Spleen (tissue), 11 donors: ENCODE results near the gene PLXNC1. TPM values are rescaled to one million over a fixed set of nuclear protein-coding genes. Genes with fewer than 3 reads are reported as not detected.
A peak's percentile ranks its signal among the peaks of the same experiment; 100 is the strongest.

Source experiments
- DNase-seq: peaks from one replicate; pipeline ENCODE4 v3.0.0-alpha.2; 2020
- H3K27ac ChIP-seq, 8 donors: fragments of 200-600 bp; sonication (generic) in 7 of 8; 1 replicate in 4 of 8; 2 replicates in 4 of 8; pipeline versions ENCODE4 v1.5.0 to v1.8.0; 2016 to 2021; ENCODE audit warnings: inconsistent platforms in 4 of 8, mild to moderate bottlenecking in 4 of 8, moderate library complexity in 1 of 8
- H3K27me3 ChIP-seq, 7 donors: fragments of 200-600 bp; sonication (generic) in 6 of 7; replicated peaks in 1 of 7; 1 replicate in 4 of 7; 2 replicates in 3 of 7; pipeline versions ENCODE4 v1.5.0 to v1.8.0; 2016 to 2021; ENCODE audit warnings: inconsistent platforms in 3 of 7, mild to moderate bottlenecking in 1 of 7
- H3K36me3 ChIP-seq, 6 donors: fragments of 200-600 bp; sonication (generic) in 5 of 6; 1 replicate in 4 of 6; 2 replicates in 2 of 6; pipeline versions ENCODE4 v1.5.0 to v1.8.0; 2016 to 2021; ENCODE audit warnings: inconsistent platforms in 2 of 6
- H3K4me1 ChIP-seq, 6 donors: fragments of 200-600 bp; sonication (generic) in 5 of 6; 1 replicate in 3 of 6; 2 replicates in 3 of 6; pipeline versions ENCODE4 v1.5.0 to v1.8.0; 2016 to 2021; ENCODE audit warnings: inconsistent platforms in 3 of 6
- H3K4me3 ChIP-seq, 8 donors: fragments of 200-600 bp; sonication (generic) in 7 of 8; 1 replicate in 4 of 8; 2 replicates in 4 of 8; pipeline versions ENCODE4 v1.5.0 to v1.8.0; 2016 to 2021; ENCODE audit warnings: inconsistent platforms in 4 of 8, mild to moderate bottlenecking in 4 of 8, moderate library complexity in 2 of 8
- H3K9me3 ChIP-seq, 8 donors: fragments of 200-600 bp; sonication (generic) in 7 of 8; 1 replicate in 4 of 8; 2 replicates in 4 of 8; pipeline versions ENCODE4 v1.5.0 to v1.8.0; 2016 to 2021; ENCODE audit warnings: inconsistent platforms in 4 of 8
- POLR2A ChIP-seq, 3 donors: fragments of 450-650 bp; IDR thresholded peaks; one replicate each; pipeline ENCODE4 v1.5.1; 2017; ENCODE audit warnings: antibody characterized with exemption in 3 of 3, mild to moderate bottlenecking in 1 of 3
- POLR2AphosphoS5 ChIP-seq, 3 donors: sonication (generic); formaldehyde crosslinking; IDR thresholded peaks; one replicate each; pipeline ENCODE4 v1.5.1; 2017; ENCODE audit warnings: antibody characterized with exemption in 3 of 3
- WGBS, 5 donors: extraction: QIAGEN DNeasy Blood & Tissue Kit in 3 of 5; methylation state at CpG; one replicate each; pipeline versions ENCODE4 v1.1.5 to v1.1.7; 2013 to 2018; 5-methylcytosine and 5-hydroxymethylcytosine counted together
- intact Hi-C: fragments of 100-400 bp; cut with DNase I; formaldehyde crosslinking; loops from one replicate; pipeline ENCODE4 v1.15.0; 2023; ENCODE audit warnings: low total_unique reads
- polyA plus RNA-seq, 3 donors: library from polyadenylated mRNA; stranded (reverse); fragments of 200-250 nt; gene quantifications; one replicate each; pipeline ENCODE4 v1.2.1, GENCODE V29; 2013
- total RNA-seq, 7 donors: library from RNA; depleted of rRNA in 3 of 7; stranded (reverse); fragments of >200 nt in 3 of 7; fragmentation: NEBNext Ultra II Directional in 4 of 7; extraction: Animal tissue kit (Norgen Biotek cat#: 25700) in 4 of 7; gene quantifications; one replicate each; pipeline versions ENCODE4 v1.1.0 to v1.2.1, GENCODE V29; 2016 to 2021
- TF ChIP-seq, protein P1 (sequence below), 11 experiments: fragments of 200-600 bp in 7 of 11; fragments of 450-650 bp in 4 of 11; sonication (generic) in 4 of 11; IDR thresholded peaks in 8 of 11; conservative IDR thresholded peaks in 3 of 11; 1 replicate in 7 of 11; 2 replicates in 4 of 11; pipeline versions ENCODE4 v1.4.0 to v1.8.0; 2016 to 2021; ENCODE audit warnings: antibody characterized with exemption in 11 of 11, inconsistent platforms in 4 of 11, mild to moderate bottlenecking in 1 of 11
- donor health status: healthy with polysubstance abuse.
- donor health status: DM: no; HTN: no; CAD: no; lungs with moderate emphysema.
- donor health status: DM: no; HTN: no; CAD: no.
- donor health status: Bipolar disorder and iron deficiency.
- donor health status: healthy.
- donor health status: DM: no; HTN: no; CAD: no.
- donor health status: DM: yes; HTN: yes; CAD: no.

Gene PLXNC1
- total and polyA plus RNA-seq, 10 donors, result 6.8 to 138 (median 69.7) TPM

DNA sequence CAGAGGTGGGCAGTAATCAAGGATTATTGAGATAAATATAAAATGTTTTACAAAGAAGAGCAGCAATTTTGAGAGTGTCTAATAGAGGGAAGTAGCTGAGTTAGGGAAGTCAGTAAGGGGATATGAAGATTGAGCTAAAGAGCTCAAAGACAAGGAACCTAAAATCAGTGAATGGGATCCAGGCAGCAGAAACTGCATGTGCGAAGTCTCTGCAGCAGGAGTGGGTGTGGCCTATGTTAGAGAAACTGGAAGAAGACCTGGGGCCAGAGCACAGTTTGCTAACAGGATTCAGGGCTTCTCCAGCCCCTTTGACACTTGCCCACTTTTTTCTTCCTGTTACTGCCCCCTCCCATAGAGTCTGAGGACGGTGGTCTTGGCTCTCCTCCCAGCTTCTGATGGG lies 36.3 kb upstream of the PLXNC1 start:
- DNase-seq, result no peak
- Histone ChIP-seq H3K36me3 (no peaks in the 10 kb centered on the region), H3K4me1 (peaks cover 0 to 17% (median 5%) of the 10 kb centered on the region in 6 donors), H3K9me3 (peaks cover 0 to 7% (median 0%) of the 10 kb centered on the region in 8 donors), H3K27me3 (peaks cover 0 to 4% (median 0%) of the 10 kb centered on the region in 7 donors), H3K27ac (peak overlapping the region in 1 of 8 donors; percentile 20), H3K4me3 (no peak overlapping the region)
- TF ChIP-seq, protein P1, sequence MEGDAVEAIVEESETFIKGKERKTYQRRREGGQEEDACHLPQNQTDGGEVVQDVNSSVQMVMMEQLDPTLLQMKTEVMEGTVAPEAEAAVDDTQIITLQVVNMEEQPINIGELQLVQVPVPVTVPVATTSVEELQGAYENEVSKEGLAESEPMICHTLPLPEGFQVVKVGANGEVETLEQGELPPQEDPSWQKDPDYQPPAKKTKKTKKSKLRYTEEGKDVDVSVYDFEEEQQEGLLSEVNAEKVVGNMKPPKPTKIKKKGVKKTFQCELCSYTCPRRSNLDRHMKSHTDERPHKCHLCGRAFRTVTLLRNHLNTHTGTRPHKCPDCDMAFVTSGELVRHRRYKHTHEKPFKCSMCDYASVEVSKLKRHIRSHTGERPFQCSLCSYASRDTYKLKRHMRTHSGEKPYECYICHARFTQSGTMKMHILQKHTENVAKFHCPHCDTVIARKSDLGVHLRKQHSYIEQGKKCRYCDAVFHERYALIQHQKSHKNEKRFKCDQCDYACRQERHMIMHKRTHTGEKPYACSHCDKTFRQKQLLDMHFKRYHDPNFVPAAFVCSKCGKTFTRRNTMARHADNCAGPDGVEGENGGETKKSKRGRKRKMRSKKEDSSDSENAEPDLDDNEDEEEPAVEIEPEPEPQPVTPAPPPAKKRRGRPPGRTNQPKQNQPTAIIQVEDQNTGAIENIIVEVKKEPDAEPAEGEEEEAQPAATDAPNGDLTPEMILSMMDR (IDR thresholded peaks at IDR 0.05 in 8 of 11, conservative IDR thresholded peaks at IDR 0.05 in 3 of 11), result no peak
- no peak for TF ChIP-seq POLR2AphosphoS5 (IDR thresholded peaks at IDR 0.05)
- TF ChIP-seq POLR2A (IDR thresholded peaks at IDR 0.05), result no peak
- intact Hi-C loops, result no loop called here
- 29 to 56% (median 47%) methylated on average over 2 of the region's 2 CpGs for WGBS, 5 donors

DNA sequence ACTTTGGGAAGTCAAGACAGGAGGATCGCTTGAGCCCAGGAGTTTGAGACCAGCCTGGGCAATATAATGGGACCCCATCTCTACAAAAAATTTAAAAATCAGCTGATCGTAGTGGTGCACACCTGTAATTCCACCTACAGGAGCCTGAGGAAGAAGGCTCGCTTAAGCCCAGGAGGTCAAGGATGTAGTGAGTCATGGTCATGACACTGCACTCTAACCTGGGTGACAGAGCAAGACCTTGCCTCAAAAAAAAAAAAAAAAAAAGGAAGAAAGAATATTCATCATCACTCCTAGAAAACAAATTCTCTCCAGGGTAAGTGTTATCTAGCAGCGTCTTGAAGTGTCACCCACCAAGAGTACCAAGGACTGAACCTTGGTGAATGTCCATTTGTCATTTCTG lies 34.2 kb upstream of the PLXNC1 start:
- H3K9me3 ChIP-seq, result peaks cover 0 to 7% (median 0%) of the 10 kb centered on the region in 8 donors
- no peak for DNase-seq
- WGBS, 5 donors, result 84 to 96% (median 86%) methylated on average over 4 of the region's 4 CpGs
- no peaks in the 10 kb centered on the region for H3K27me3 ChIP-seq
- no peak overlapping the region for H3K4me3 ChIP-seq
- H3K36me3 ChIP-seq, result no peaks in the 10 kb centered on the region
- intact Hi-C loops, result no loop called here
- H3K27ac ChIP-seq, result no peak overlapping the region
- H3K4me1 ChIP-seq, result peaks cover 0 to 17% (median 5%) of the 10 kb centered on the region in 6 donors
- TF ChIP-seq, protein P1 (IDR thresholded peaks at IDR 0.05 in 8 of 11, conservative IDR thresholded peaks at IDR 0.05 in 3 of 11), result no peak
- TF ChIP-seq POLR2AphosphoS5 (IDR thresholded peaks at IDR 0.05) (no peak), POLR2A (IDR thresholded peaks at IDR 0.05) (no peak)

DNA sequence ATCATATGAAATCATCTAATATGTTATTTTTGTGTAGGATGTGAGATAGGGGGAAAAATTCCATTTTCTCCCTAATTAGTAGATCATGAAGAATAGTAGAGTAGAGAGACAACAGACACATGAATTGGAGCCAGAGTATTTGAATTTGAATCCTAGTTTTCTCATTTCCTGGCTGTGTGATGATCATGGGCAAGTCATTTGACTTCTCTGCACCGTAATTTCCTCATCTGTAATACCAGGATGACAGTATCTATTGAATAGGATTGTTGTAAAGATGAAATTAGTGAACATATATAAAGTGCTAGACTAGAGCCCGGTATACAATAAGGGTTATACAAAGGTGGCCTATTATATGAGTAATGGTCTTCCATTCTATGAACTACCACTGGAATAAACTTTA lies 32.2 kb upstream of the PLXNC1 start:
- Histone ChIP-seq H3K4me3 (no peak overlapping the region), H3K27me3 (no peaks in the 10 kb centered on the region), H3K36me3 (no peaks in the 10 kb centered on the region), H3K9me3 (peaks cover 0 to 7% (median 0%) of the 10 kb centered on the region in 8 donors), H3K27ac (no peak overlapping the region), H3K4me1 (peaks cover 0 to 17% (median 5%) of the 10 kb centered on the region in 6 donors)
- intact Hi-C loops, result no loop called here
- WGBS, 5 donors, result 86 to 96% (median 89%) methylated on average over 2 of the region's 2 CpGs
- TF ChIP-seq POLR2AphosphoS5 (IDR thresholded peaks at IDR 0.05), result no peak
- TF ChIP-seq, protein P1 (IDR thresholded peaks at IDR 0.05 in 8 of 11, conservative IDR thresholded peaks at IDR 0.05 in 3 of 11), result no peak
- TF ChIP-seq POLR2A (IDR thresholded peaks at IDR 0.05), result no peak
- no peak for DNase-seq

DNA sequence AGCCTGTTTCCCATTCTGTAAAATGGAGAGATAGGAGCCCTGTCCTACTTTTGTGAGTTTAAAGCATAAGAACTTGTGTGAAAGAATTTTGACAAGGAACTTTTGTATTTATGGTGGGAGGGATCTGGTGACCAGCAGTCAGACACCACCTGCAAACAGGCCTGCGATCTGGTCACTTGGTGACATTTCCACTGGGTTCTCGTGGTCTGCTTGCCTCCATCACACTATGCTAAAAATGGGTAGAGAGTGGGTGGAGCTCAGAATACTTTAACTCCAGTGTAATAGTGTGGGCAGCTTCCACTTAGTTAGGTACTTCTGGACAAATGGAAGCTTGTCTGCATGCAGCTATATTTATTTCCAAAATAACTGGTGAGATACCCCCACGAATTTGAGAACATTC lies 26.5 kb upstream of the PLXNC1 start:
- Histone ChIP-seq H3K4me3 (no peak overlapping the region), H3K9me3 (no peaks in the 10 kb centered on the region), H3K27me3 (no peaks in the 10 kb centered on the region), H3K27ac (no peak overlapping the region), H3K4me1 (peaks cover 0 to 49% (median 41%) of the 10 kb centered on the region in 6 donors), H3K36me3 (no peaks in the 10 kb centered on the region)
- TF ChIP-seq POLR2A (IDR thresholded peaks at IDR 0.05) (no peak), POLR2AphosphoS5 (IDR thresholded peaks at IDR 0.05) (no peak)
- TF ChIP-seq, protein P1 (IDR thresholded peaks at IDR 0.05 in 8 of 11, conservative IDR thresholded peaks at IDR 0.05 in 3 of 11), result no peak
- WGBS, 5 donors, result 44 to 79% (median 65%) methylated on average over 3 of the region's 3 CpGs
- intact Hi-C loops, result no loop called here
- no peak for DNase-seq
